ENCODE results near the gene CFP.

- TF ChIP-seq, protein P1, sequence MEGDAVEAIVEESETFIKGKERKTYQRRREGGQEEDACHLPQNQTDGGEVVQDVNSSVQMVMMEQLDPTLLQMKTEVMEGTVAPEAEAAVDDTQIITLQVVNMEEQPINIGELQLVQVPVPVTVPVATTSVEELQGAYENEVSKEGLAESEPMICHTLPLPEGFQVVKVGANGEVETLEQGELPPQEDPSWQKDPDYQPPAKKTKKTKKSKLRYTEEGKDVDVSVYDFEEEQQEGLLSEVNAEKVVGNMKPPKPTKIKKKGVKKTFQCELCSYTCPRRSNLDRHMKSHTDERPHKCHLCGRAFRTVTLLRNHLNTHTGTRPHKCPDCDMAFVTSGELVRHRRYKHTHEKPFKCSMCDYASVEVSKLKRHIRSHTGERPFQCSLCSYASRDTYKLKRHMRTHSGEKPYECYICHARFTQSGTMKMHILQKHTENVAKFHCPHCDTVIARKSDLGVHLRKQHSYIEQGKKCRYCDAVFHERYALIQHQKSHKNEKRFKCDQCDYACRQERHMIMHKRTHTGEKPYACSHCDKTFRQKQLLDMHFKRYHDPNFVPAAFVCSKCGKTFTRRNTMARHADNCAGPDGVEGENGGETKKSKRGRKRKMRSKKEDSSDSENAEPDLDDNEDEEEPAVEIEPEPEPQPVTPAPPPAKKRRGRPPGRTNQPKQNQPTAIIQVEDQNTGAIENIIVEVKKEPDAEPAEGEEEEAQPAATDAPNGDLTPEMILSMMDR (IDR thresholded peaks at IDR 0.05; ENCODE audit: low read depth, low read length, poor library complexity, severe bottlenecking) = no peak
- no peak for TF ChIP-seq EZH2phosphoT487 (IDR thresholded peaks at IDR 0.05; ENCODE audit: borderline replicate concordance, low read length)
Measured at GRCh38 chrX:47644557-47645091, 14.9 kb upstream of the CFP start.
